Measurements from ENCODE around the gene CDC42BPB. TPM values are rescaled to one million over a fixed set of nuclear protein-coding genes. Genes with fewer than 3 reads are reported as not detected.
A peak's percentile ranks its signal among the peaks of the same experiment; 100 is the strongest.

Gene CDC42BPB
- total RNA-seq, 4 donors from 2014 or later: 93.9 to 132 (median 110) TPM

- Histone ChIP-seq H3K4me3 (no peak overlapping the region), H3K9me3 (no peaks in the 10 kb centered on the region), H3K27me3 (no peaks in the 10 kb centered on the region), H3K36me3 (peaks cover 72 to 99% (median 95%) of the 10 kb centered on the region in 4 donors), H3K27ac (replicated peaks in 1 of 4) (no peak overlapping the region), H3K4me1 (peaks cover 0 to 22% (median 17%) of the 10 kb centered on the region in 4 donors)
- DNase-seq (ENCODE audit: extremely low spot score): no peak
- WGBS: 76% methylated on average over 10 of the region's 10 CpGs
- intact Hi-C loops (cut with DNase I): no loop called here
- TF ChIP-seq POLR2A (IDR thresholded peaks at IDR 0.05; ENCODE audit: low read depth): no peak
- no peak for TF ChIP-seq POLR2AphosphoS5 (IDR thresholded peaks at IDR 0.05)
- no peak for TF ChIP-seq EP300 (IDR thresholded peaks at IDR 0.05)
- TF ChIP-seq CTCF (IDR thresholded peaks at IDR 0.05): no peak
Observed at GRCh38 chr14:102941419-102942011, 115.8 kb downstream of the CDC42BPB start.

- WGBS: 73% methylated on average over 19 of the region's 19 CpGs
Observed at GRCh38 chr14:102940729-102941362, 116.5 kb downstream of the CDC42BPB start.

DNA sequence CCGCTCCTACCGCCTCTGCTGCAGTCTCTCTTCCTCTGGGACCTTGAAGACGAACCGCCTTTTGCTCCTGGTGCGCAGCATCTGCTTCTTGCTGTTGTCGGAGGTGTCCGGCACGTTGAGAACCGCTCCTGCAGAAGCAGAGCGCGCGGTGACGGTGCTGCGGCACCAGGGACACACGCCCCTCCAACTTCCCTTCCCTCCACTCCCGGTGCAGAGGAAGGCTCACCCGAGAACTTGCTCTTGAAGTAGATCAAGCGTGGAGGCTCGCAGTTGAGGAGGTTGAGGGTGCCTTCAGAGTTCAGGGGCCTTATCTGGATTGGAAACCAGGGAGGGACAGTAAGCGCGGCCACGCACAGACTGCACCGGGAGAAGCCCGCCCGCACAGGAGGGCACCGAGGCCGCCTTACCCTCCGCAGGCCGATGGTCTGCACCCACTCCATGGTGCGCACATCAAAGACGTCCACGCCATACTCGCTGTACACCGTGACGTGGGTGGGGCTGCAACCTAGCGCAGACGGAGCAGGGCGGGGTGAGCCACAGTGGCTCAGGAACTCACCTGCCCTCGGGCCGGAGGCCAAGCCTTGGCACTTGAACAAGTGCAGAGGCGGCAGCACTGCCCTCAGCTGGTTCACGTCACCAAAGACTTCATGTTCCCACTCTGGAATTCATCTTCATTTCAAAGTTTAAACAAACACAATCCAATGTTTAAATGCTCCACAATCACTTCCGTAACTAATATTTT, 117.4 kb downstream of the CDC42BPB start:
- Histone ChIP-seq H3K9me3 (no peaks in the 10 kb centered on the region), H3K27me3 (no peaks in the 10 kb centered on the region), H3K36me3 (peaks cover 57 to 88% (median 84%) of the 10 kb centered on the region in 4 donors), H3K27ac (replicated peaks in 1 of 4) (peak overlapping the region in 1 of 4 donors; percentile 11), H3K4me3 (no peak overlapping the region), H3K4me1 (peaks cover 0 to 22% (median 17%) of the 10 kb centered on the region in 4 donors)
- DNase-seq (ENCODE audit: extremely low spot score): no peak
- 91% methylated on average over 25 of the region's 43 CpGs for WGBS
- intact Hi-C loops (cut with DNase I): no loop called here
- TF ChIP-seq POLR2AphosphoS5 (IDR thresholded peaks at IDR 0.05): peak in 1 of 2 donors; percentile 59
- TF ChIP-seq CTCF (IDR thresholded peaks at IDR 0.05): no peak
- no peak for TF ChIP-seq EP300 (IDR thresholded peaks at IDR 0.05)
- TF ChIP-seq POLR2A (IDR thresholded peaks at IDR 0.05; ENCODE audit: low read depth): no peak

More at GRCh38 chr14:102940729-102941362, 116.5 kb downstream of the CDC42BPB start:
- intact Hi-C loops (cut with DNase I): no loop called here
- TF ChIP-seq POLR2AphosphoS5 (IDR thresholded peaks at IDR 0.05) (no peak), EP300 (IDR thresholded peaks at IDR 0.05) (no peak), CTCF (IDR thresholded peaks at IDR 0.05) (no peak), POLR2A (IDR thresholded peaks at IDR 0.05; ENCODE audit: low read depth) (no peak)
- H3K36me3 ChIP-seq: peaks cover 65 to 96% (median 93%) of the 10 kb centered on the region in 4 donors
- H3K27ac ChIP-seq (replicated peaks in 1 of 4): peak overlapping the region in 2 of 4 donors; percentile 6 to 42
- no peaks in the 10 kb centered on the region for H3K9me3 ChIP-seq
- H3K4me1 ChIP-seq: peaks cover 0 to 22% (median 17%) of the 10 kb centered on the region in 4 donors
- H3K4me3 ChIP-seq: no peak overlapping the region
- no peak for DNase-seq (ENCODE audit: extremely low spot score)
- no peaks in the 10 kb centered on the region for H3K27me3 ChIP-seq

- Histone ChIP-seq H3K27me3 (no peaks in the 10 kb centered on the region), H3K27ac (replicated peaks in 1 of 4) (no peak overlapping the region), H3K4me1 (peaks cover 0 to 22% (median 17%) of the 10 kb centered on the region in 4 donors), H3K4me3 (no peak overlapping the region), H3K36me3 (peaks cover 50 to 82% (median 79%) of the 10 kb centered on the region in 4 donors), H3K9me3 (no peaks in the 10 kb centered on the region)
- TF ChIP-seq CTCF (IDR thresholded peaks at IDR 0.05) (no peak), EP300 (IDR thresholded peaks at IDR 0.05) (no peak), POLR2A (IDR thresholded peaks at IDR 0.05; ENCODE audit: low read depth) (no peak), POLR2AphosphoS5 (IDR thresholded peaks at IDR 0.05) (no peak)
- DNase-seq (ENCODE audit: extremely low spot score): no peak
- WGBS: 91% methylated on average over 5 of the region's 18 CpGs
- intact Hi-C loops (cut with DNase I): no loop called here
Observed at GRCh38 chr14:102939329-102939728, 118.0 kb downstream of the CDC42BPB start.

Data from esophagus muscularis mucosa (tissue), 4 donors.